ENCODE results near the gene CITED4. TPM values are rescaled to one million over a fixed set of nuclear protein-coding genes. Genes with fewer than 3 reads are reported as not detected.

Gene CITED4
- total and polyA plus RNA-seq, 2 experiments from 2014 or later: 98.6 to 180 TPM

DNA sequence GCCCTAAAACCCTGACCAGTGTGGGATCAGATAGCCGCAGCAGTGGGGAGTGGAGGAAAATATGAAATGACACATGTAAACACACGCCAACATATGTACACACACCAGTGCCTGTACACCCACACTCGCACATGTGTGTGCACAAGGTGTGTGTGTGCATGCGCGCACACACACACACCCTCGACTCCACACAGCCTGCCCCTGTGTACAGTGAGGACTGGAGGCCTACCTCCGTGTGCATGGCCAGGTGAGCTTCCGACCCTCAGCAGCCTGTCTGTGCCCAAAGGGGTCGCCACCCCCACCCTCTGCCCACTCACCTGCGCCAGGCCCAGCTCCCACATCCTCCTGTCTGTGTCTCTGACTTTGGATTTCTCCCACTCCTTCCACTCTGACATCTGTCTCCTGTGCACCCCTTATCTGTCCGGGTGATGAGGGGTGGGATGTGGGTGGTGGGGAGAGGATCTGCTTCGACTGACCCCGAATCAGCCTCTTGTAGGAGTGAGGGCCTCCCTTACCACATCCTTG, 31.7 kb downstream of the CITED4 start:
- no peak for TF ChIP-seq CTCF (IDR thresholded peaks at IDR 0.05; ENCODE audit: low read depth, low read length)
- peaks cover 3% of the 10 kb centered on the region for H3K4me1 ChIP-seq (ENCODE audit: low read depth)
- DNase-seq (ENCODE audit: low read depth in 1 of 2, low spot score in 1 of 2): no peak
- H3K4me3 ChIP-seq: no peak overlapping the region
- H3K9me3 ChIP-seq (ENCODE audit: low read depth): no peaks in the 10 kb centered on the region
- H3K36me3 ChIP-seq: no peaks in the 10 kb centered on the region
- H3K27me3 ChIP-seq: no peaks in the 10 kb centered on the region
- H3K27ac ChIP-seq: no peak overlapping the region

GRCh38 chr1:40829631-40830245, 32.4 kb downstream of the CITED4 start:
- no peak overlapping the region for H3K4me3 ChIP-seq
- H3K9me3 ChIP-seq (ENCODE audit: low read depth): no peaks in the 10 kb centered on the region
- H3K27ac ChIP-seq: no peak overlapping the region
- TF ChIP-seq CTCF (IDR thresholded peaks at IDR 0.05; ENCODE audit: low read depth, low read length): no peak
- no peaks in the 10 kb centered on the region for H3K36me3 ChIP-seq
- no peaks in the 10 kb centered on the region for H3K27me3 ChIP-seq
- peaks cover 11% of the 10 kb centered on the region for H3K4me1 ChIP-seq (ENCODE audit: low read depth)
- no peak for DNase-seq (ENCODE audit: low read depth in 1 of 2, low spot score in 1 of 2)

DNA sequence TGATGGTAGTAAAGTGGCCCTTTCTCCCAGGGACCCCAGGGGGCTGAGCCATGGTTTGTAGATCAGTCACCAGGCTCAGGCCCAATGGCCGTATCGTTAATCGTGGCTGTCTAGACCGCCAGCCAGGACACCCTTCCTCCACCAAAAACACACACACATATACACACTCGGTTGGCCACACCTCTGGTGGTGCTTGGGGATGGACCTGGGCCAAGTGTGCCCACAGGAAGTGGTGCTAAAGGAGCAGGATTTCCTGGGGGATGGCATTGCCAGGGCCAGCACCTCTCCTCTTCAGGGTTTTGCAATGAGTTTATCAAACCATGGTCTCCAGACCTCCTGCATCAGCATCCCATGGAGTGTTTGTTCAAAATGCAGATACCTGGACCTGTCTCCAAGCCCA, 36.2 kb downstream of the CITED4 start:
- TF ChIP-seq CTCF (IDR thresholded peaks at IDR 0.05; ENCODE audit: low read depth, low read length): no peak
- H3K4me1 ChIP-seq (ENCODE audit: low read depth): peaks cover 12% of the 10 kb centered on the region
- H3K9me3 ChIP-seq (ENCODE audit: low read depth): no peaks in the 10 kb centered on the region
- H3K27ac ChIP-seq: no peak overlapping the region
- H3K4me3 ChIP-seq: no peak overlapping the region
- no peaks in the 10 kb centered on the region for H3K27me3 ChIP-seq
- no peaks in the 10 kb centered on the region for H3K36me3 ChIP-seq
- DNase-seq (ENCODE audit: low read depth in 1 of 2, low spot score in 1 of 2): no peak

DNA sequence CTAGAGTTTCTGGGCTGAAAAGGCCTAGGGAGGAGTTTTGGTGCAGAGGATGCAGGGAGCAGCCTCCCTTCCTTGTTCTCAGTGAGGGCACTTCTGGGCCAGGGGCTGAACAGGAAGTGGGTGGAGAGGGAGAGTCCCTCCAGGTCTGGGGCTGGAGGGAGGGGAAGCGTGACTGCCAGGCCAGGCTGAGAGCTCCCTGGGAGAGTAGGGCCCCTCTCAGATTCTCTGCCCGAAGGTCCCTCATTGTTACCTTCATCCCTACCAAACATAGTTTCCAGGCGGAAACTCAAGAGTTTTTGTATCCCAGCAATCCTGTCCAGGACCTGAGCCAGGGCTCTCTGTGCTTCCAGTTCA, 36.8 kb downstream of the CITED4 start:
- Histone ChIP-seq H3K4me3 (no peak overlapping the region), H3K9me3 (ENCODE audit: low read depth) (no peaks in the 10 kb centered on the region), H3K36me3 (no peaks in the 10 kb centered on the region), H3K4me1 (ENCODE audit: low read depth) (peaks cover 12% of the 10 kb centered on the region), H3K27ac (peak overlapping the region; percentile 73), H3K27me3 (no peaks in the 10 kb centered on the region)
- no peak for TF ChIP-seq CTCF (IDR thresholded peaks at IDR 0.05; ENCODE audit: low read depth, low read length)
- DNase-seq (ENCODE audit: low read depth in 1 of 2, low spot score in 1 of 2): no peak

GRCh38 chr1:40824591-40825434, 37.4 kb downstream of the CITED4 start:
- Histone ChIP-seq H3K27ac (peak overlapping the region; percentile 73), H3K36me3 (no peaks in the 10 kb centered on the region), H3K4me1 (ENCODE audit: low read depth) (peaks cover 12% of the 10 kb centered on the region), H3K9me3 (ENCODE audit: low read depth) (no peaks in the 10 kb centered on the region), H3K4me3 (no peak overlapping the region), H3K27me3 (no peaks in the 10 kb centered on the region)
- DNase-seq (ENCODE audit: low read depth in 1 of 2, low spot score in 1 of 2): peak in 1 of 2 donors; percentile 57
- TF ChIP-seq CTCF (IDR thresholded peaks at IDR 0.05; ENCODE audit: low read depth, low read length): no peak
